Adrenal gland (tissue), 12 donors: ENCODE results near the gene ZC3H7A. TPM values are rescaled to one million over a fixed set of nuclear protein-coding genes. Genes with fewer than 3 reads are reported as not detected.

ENCODE experiments used
- DNase-seq, 7 donors: peaks; one replicate each; pipeline ENCODE4 v3.0.0-alpha.2; 2019 to 2020
- H3K27ac ChIP-seq, 5 donors: fragments of 200-600 bp; sonication (generic) in 4 of 5; 1 replicate in 3 of 5; 2 replicates in 2 of 5; pipeline versions ENCODE4 v1.5.1 to v1.8.0; 2016 to 2020; ENCODE audit warnings: mild to moderate bottlenecking in 1 of 5
- H3K27me3 ChIP-seq: fragments of 200-600 bp; 2 replicates; pipeline ENCODE4 v1.8.0; 2021
- H3K36me3 ChIP-seq, 2 donors: fragments of 200-600 bp; replicated peaks in 1 of 2; 1 replicate in 1 of 2; 2 replicates in 1 of 2; pipeline versions ENCODE4 v1.5.1 to v1.8.0; 2018 to 2022
- H3K4me1 ChIP-seq, 2 donors: fragments of 200-600 bp; replicated peaks in 1 of 2; 1 replicate in 1 of 2; 2 replicates in 1 of 2; pipeline versions ENCODE4 v1.5.1 to v1.8.0; 2018 to 2021
- H3K4me3 ChIP-seq, 4 donors: fragments of 200-600 bp; sonication (generic) in 3 of 4; one replicate each; pipeline ENCODE4 v1.5.1; 2016 to 2018
- H3K9me3 ChIP-seq, 3 donors: fragments of 200-600 bp; sonication (generic) in 1 of 3; replicated peaks in 1 of 3; 1 replicate in 2 of 3; 2 replicates in 1 of 3; pipeline versions ENCODE4 v1.5.1 to v1.8.0; 2016 to 2021
- POLR2A ChIP-seq, 2 donors: fragments of 450-650 bp; IDR thresholded peaks; one replicate each; pipeline ENCODE4 v1.6.1; 2017; ENCODE audit warnings: antibody characterized with exemption in 2 of 2, mild to moderate bottlenecking in 2 of 2, moderate library complexity in 1 of 2
- WGBS, 4 donors: extraction: QIAGEN DNeasy Blood & Tissue Kit in 2 of 4; methylation state at CpG; one replicate each; pipeline versions ENCODE4 v1.1.5 to v1.1.7; 2013 to 2017; 5-methylcytosine and 5-hydroxymethylcytosine counted together
- intact Hi-C, 2 donors: fragments of 100-400 bp; cut with DNase I; formaldehyde crosslinking; loops; one replicate each; pipeline versions ENCODE4 v1.14.1 to v1.15.0; 2022 to 2023
- polyA plus RNA-seq, 3 donors: library from polyadenylated mRNA; stranded (reverse); fragments of 200-250 nt in 2 of 3; fragments of 350-450 nt in 1 of 3; fragmentation: Illumina TruSeq in 1 of 3; extraction: RNeasy Lipid Tissue Mini Kit (QIAGEN cat#74804) in 1 of 3; gene quantifications; one replicate each; pipeline ENCODE4 v1.2.3, GENCODE V29; 2013 to 2014
- total RNA-seq, 9 donors: library from RNA; depleted of rRNA in 4 of 9; stranded (reverse); fragments of >200 nt in 4 of 9; fragments of 120-200 nt in 1 of 9; fragmentation: NEBNext Ultra II Directional in 1 of 9; extraction: Animal tissue kit (Norgen Biotek cat#: 25700) in 1 of 9; gene quantifications; one replicate each; pipeline versions ENCODE4 v1.1.0 to v1.2.4, GENCODE V29; 2013 to 2023
- TF ChIP-seq, protein P1 (sequence below), 6 experiments: fragments of 450-650 bp in 4 of 6; fragments of 200-600 bp in 2 of 6; sonication (generic) in 1 of 6; IDR thresholded peaks; 1 replicate in 5 of 6; 2 replicates in 1 of 6; pipeline versions ENCODE4 v1.5.1 to v1.8.0; 2016 to 2021; ENCODE audit warnings: antibody characterized with exemption in 6 of 6, mild to moderate bottlenecking in 2 of 6, moderate library complexity in 1 of 6
- donor health status: healthy with polysubstance abuse.
- donor health status: Bipolar disorder and iron deficiency.
- donor health status: DM: yes; HTN: yes; CAD: no.
- donor health status: DM: no; HTN: no; CAD: no.
- donor health status: DM: no; HTN: no; CAD: no.
- donor health status: DM: yes; HTN: yes; CAD: no.

ZC3H7A gene
- total and polyA plus RNA-seq, 12 donors, result 31.1 to 83.9 (median 43.0) TPM

DNA sequence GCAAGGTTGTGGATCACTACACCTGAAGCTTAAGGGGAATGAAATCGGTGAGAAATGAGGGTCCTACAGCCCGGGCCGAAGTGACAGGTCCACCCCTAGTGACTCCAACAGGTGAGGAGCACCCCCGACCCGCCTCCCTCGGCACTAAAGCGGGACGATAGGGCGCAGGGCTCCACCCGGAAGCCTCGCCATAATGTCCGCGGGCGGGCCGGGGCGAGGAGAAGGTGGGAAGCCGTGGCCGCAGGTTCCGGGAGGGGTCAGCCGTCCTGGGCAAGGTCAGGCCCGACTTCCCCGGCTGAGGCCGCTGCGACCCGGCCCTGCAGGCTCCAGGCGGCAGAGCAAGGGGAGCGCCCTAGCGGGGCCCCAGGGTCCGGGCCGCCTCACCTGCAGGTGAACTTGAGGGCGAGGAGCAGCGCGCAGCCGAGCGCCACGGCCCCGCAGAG is 54.9 kb downstream of the ZC3H7A start:
- TF ChIP-seq, protein P1, sequence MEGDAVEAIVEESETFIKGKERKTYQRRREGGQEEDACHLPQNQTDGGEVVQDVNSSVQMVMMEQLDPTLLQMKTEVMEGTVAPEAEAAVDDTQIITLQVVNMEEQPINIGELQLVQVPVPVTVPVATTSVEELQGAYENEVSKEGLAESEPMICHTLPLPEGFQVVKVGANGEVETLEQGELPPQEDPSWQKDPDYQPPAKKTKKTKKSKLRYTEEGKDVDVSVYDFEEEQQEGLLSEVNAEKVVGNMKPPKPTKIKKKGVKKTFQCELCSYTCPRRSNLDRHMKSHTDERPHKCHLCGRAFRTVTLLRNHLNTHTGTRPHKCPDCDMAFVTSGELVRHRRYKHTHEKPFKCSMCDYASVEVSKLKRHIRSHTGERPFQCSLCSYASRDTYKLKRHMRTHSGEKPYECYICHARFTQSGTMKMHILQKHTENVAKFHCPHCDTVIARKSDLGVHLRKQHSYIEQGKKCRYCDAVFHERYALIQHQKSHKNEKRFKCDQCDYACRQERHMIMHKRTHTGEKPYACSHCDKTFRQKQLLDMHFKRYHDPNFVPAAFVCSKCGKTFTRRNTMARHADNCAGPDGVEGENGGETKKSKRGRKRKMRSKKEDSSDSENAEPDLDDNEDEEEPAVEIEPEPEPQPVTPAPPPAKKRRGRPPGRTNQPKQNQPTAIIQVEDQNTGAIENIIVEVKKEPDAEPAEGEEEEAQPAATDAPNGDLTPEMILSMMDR (IDR thresholded peaks at IDR 0.05), result peak in 2 of 6 experiments; percentile 8 to 15
- no peak for TF ChIP-seq POLR2A (IDR thresholded peaks at IDR 0.05)
- intact Hi-C loops, result no loop called here

DNA sequence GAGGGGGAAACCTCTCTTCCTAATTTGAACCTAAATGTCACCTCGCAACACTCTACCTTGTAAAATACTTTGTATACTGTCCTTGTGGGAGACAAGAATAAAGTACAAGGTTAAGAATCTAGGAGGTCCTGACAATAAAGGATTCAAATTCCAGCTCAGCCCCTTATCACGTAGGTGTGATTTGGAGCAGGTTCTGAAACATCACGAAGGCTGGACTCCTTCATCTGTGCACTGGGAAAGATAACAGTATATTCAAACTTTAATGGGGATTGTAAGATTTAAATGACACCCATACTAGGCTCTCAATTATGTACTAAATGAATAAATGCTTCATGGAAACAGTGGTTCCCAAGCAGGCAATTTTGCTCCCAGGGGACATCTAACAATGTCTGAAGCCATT is 56.5 kb downstream of the ZC3H7A start:
- TF ChIP-seq POLR2A (IDR thresholded peaks at IDR 0.05), result no peak
- TF ChIP-seq, protein P1 (IDR thresholded peaks at IDR 0.05), result no peak
- Histone ChIP-seq H3K27ac (peak overlapping the region in 3 of 5 donors; percentile 97 to 99 (median 98)), H3K36me3 (peaks cover 0 to 5% of the 10 kb centered on the region in 2 donors), H3K27me3 (no peaks in the 10 kb centered on the region), H3K9me3 (no peaks in the 10 kb centered on the region), H3K4me3 (peak overlapping the region in 1 of 4 donors; percentile 94), H3K4me1 (peaks cover 30 to 59% of the 10 kb centered on the region in 2 donors)
- 28 to 50% (median 33%) methylated on average over 3 of the region's 3 CpGs for WGBS, 4 donors
- intact Hi-C loops, result no loop called here
- DNase-seq, result no peak

More for the DNA sequence above, 54.9 kb downstream of the ZC3H7A start:
- no peaks in the 10 kb centered on the region for H3K27me3 ChIP-seq
- no peaks in the 10 kb centered on the region for H3K9me3 ChIP-seq
- H3K4me1 ChIP-seq, result peaks cover 25 to 45% of the 10 kb centered on the region in 2 donors
- peak overlapping the region; percentile 70 to 99 (median 97) for H3K27ac ChIP-seq
- no peaks in the 10 kb centered on the region for H3K36me3 ChIP-seq
- DNase-seq, result peak; percentile 41 to 70 (median 58)
- H3K4me3 ChIP-seq, result peak overlapping the region; percentile 26 to 94 (median 44)
- WGBS, 4 donors, result 0 to 1% (median 0%) methylated on average over 3 to 37 of the region's 37 CpGs

DNA sequence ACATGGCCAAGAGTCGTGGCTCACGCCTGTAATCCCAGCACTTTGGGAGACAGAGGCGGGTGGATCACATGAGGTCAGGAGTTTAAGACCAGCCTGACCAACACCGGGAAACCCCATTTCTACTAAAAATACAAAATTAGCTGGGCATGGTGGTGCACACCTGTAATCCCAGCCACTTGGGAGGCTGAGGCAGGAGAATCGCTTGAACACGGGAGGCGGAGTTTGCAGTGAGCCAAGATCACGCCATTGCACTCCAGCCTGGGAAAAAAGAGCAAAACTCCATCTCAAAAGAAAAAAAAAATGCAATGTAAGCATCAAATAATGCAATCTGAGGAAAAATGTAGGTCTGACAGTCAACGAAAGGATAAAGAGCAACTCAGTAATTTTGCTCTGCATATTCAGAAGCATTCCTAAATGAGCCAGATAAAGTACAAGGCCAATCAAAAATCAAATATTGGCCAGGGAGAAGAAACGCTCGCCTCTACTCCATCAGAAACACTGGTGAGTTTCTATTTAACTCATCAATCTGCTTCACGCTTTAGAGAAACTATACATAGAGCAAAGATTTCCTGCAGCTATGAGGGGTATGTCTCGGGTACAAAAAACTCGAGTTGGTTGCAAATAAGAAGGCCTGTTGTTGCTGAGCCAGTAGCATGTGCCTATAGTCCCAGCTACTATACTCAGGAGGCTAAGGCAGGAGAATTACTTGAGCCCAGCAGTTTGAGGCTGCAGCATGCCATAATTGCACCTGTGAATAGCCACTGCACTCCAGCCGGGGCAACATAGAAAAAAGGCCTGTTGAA is 58.1 kb downstream of the ZC3H7A start:
- peaks cover 45 to 73% of the 10 kb centered on the region in 2 donors for H3K4me1 ChIP-seq
- DNase-seq, result no peak
- no peaks in the 10 kb centered on the region for H3K9me3 ChIP-seq
- no peaks in the 10 kb centered on the region for H3K27me3 ChIP-seq
- H3K4me3 ChIP-seq, result no peak overlapping the region
- TF ChIP-seq POLR2A (IDR thresholded peaks at IDR 0.05), result no peak
- TF ChIP-seq, protein P1 (IDR thresholded peaks at IDR 0.05), result no peak
- H3K27ac ChIP-seq, result peak overlapping the region in 1 of 5 donors; percentile 15
- intact Hi-C loops, result no loop called here
- 76 to 81% (median 79%) methylated on average over 15 of the region's 15 CpGs for WGBS, 4 donors
- H3K36me3 ChIP-seq, result peaks cover 0 to 14% of the 10 kb centered on the region in 2 donors

DNA sequence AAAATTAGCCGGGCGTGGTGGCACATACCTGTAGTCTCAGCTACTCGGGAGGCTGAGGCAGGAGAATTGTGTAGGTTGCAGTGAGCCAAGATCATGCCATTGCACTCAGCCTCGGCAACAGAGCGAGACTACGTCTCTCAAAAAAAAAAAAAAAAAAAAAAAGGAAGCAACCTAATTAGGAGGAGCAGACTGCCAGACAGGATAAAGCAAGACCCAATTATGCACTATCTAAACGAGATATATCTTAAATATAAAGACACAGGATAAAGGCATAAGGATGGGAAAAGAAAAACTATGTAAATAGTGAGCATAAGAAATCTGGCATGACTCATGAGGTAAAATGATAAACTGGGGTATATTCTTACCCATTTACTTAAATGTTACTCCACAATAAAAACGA is 59.3 kb downstream of the ZC3H7A start:
- WGBS, 4 donors, result 65 to 83% (median 73%) methylated on average over 8 of the region's 8 CpGs
- no peak for DNase-seq
- Histone ChIP-seq H3K27me3 (no peaks in the 10 kb centered on the region), H3K27ac (no peak overlapping the region), H3K4me3 (no peak overlapping the region), H3K9me3 (no peaks in the 10 kb centered on the region), H3K36me3 (peaks cover 0 to 26% of the 10 kb centered on the region in 2 donors), H3K4me1 (peaks cover 49 to 69% of the 10 kb centered on the region in 2 donors)
- TF ChIP-seq, protein P1 (IDR thresholded peaks at IDR 0.05), result no peak
- TF ChIP-seq POLR2A (IDR thresholded peaks at IDR 0.05), result no peak
- intact Hi-C loops, result no loop called here
